ENCODE data around the gene SF3B3. TPM values are rescaled to one million over a fixed set of nuclear protein-coding genes. Genes with fewer than 3 reads are reported as not detected.
A peak's percentile ranks its signal among the peaks of the same experiment; 100 is the strongest.

The SF3B3 gene
- total and polyA plus RNA-seq, 2 of the 13 experiments (the other 11 are each of a cell fraction or from before 2014, with no cell fraction given) = 157 to 500 TPM

DNA sequence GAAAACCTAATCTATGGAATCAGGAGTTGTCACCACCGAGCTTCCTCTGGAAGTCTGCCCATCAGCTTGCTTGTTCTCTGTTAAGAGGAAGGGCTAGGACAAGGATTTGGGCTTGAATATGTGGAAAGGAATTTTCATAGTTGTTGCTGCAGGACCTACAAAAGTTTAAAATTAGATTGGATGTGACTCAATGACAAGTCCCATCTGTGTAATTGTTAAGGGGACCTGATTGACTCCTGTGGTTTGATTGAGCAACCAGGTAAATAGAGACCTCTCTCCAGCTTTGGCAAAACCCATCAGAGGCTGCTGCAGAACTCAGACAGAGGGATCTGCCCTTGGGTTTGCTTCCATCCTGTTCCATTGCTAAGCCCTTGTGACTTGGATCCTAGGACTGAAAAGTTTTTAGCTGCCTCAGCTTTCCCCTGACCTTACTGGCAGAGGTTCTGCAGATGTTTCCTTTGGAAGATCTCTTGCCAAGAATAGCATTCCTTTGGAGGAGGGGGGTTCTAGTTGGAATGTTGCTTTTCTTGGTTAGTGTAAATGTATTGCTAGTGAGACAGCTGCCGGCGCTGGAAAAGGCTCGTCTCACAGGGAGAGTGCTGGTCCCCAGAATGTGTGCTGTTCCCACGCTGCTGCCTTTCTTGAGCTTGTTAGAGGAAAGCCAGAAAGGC, 50.0 kb downstream of the SF3B3 start:
- DNase-seq (ENCODE audit: low spot score) (peak; percentile 35), FAIRE-seq (peak; percentile 50), ATAC-seq (no peak)
- in situ Hi-C loops (cut with HindIII; ENCODE audit: extremely low pct_ligation_motif_present, low pct_unique_long_range_greater_than_20kb) (no loop called here), intact Hi-C loops (cut with micrococcal nuclease; ENCODE audit: unreplicated experiment) (no loop called here)
- BruUV-seq (replicated peaks) = no TSS peak
- Histone ChIP-seq H3K27me3 (ENCODE audit: control insufficient read depth in 1 of 2, insufficient read depth in 2 of 2, low read length in 2 of 2) (no peaks in the 10 kb centered on the region), H2AFZ (ENCODE audit: low read length) (no peak overlapping the region), H3K9me3 (ENCODE audit: low read length) (no peaks in the 10 kb centered on the region), H3K4me3 (replicated peaks in 1 of 3; ENCODE audit: insufficient read depth in 1 of 3, low read depth in 2 of 3, low read length in 3 of 3) (no peak overlapping the region), H3K9ac (ENCODE audit: insufficient read depth, low read depth, low read length) (no peak overlapping the region), H4K20me1 (ENCODE audit: insufficient read depth, low read length) (peaks cover 21% of the 10 kb centered on the region; the same call in 1 of the 2 replicates), H3K4me1 (ENCODE audit: insufficient read depth, low read length) (no peaks in the 10 kb centered on the region), H3K4me2 (ENCODE audit: low read depth, low read length) (no peak overlapping the region), H3K79me2 (ENCODE audit: insufficient read depth, low read length) (no peaks in the 10 kb centered on the region), H3K27ac (ENCODE audit: extremely low read length, insufficient read depth, low read length) (no peak overlapping the region), H3K36me3 (replicated peaks in 1 of 2; ENCODE audit: control insufficient read depth in 1 of 2, insufficient read depth in 2 of 2, low read length in 2 of 2) (peaks cover 42 to 59% of the 10 kb centered on the region in 2 experiments)
- ChIA-PET POLR2A (interaction anchor here (0.8 kb wide), 1 partner anchor 49 kb away, joined by 3 read pairs; no protein-coding TSS in a partner anchor), CTCF (ENCODE audit: low intra/inter-chr PET ratio, low total read pairs) (no interaction called here)
- WGBS (ENCODE audit: low lambda C conversion rate) = 97% methylated on average over 5 of the region's 5 CpGs
- no peak for TF ChIP-seq ZNF557 (CRISPR knock-in tag; IDR thresholded peaks at IDR 0.05)
- TF ChIP-seq POLR2AphosphoS5 (IDR thresholded peaks at IDR 0.05; ENCODE audit: low read depth, low read length) = 0 out of 2 replicates have a peak, but pooled peaks have one; percentile 11
- TF ChIP-seq ZNF235 (CRISPR knock-in tag; IDR thresholded peaks at IDR 0.05; ENCODE audit: borderline replicate concordance) = no peak
- no peak for TF ChIP-seq MZF1 (CRISPR knock-in tag; IDR thresholded peaks at IDR 0.05; ENCODE audit: borderline replicate concordance)
- TF ChIP-seq CEBPB (IDR thresholded peaks at IDR 0.05; ENCODE audit: borderline replicate concordance, low read depth, low read length) = peak; percentile 53; the same call in 1 of the 2 replicates
- peak; percentile 8 for TF ChIP-seq RBM22 (optimal IDR thresholded peaks at IDR 0.05; ENCODE audit: low read length)
- 0 out of 2 replicates have a peak, but pooled peaks have one; percentile 23 for TF ChIP-seq POLR2G (IDR thresholded peaks at IDR 0.05; ENCODE audit: low read depth, low read length)
- TF ChIP-seq TARDBP (CRISPR knock-in tag; IDR thresholded peaks at IDR 0.05) = 0 out of 2 replicates have a peak, but pooled peaks have one; percentile 36
- TF ChIP-seq, protein P1, sequence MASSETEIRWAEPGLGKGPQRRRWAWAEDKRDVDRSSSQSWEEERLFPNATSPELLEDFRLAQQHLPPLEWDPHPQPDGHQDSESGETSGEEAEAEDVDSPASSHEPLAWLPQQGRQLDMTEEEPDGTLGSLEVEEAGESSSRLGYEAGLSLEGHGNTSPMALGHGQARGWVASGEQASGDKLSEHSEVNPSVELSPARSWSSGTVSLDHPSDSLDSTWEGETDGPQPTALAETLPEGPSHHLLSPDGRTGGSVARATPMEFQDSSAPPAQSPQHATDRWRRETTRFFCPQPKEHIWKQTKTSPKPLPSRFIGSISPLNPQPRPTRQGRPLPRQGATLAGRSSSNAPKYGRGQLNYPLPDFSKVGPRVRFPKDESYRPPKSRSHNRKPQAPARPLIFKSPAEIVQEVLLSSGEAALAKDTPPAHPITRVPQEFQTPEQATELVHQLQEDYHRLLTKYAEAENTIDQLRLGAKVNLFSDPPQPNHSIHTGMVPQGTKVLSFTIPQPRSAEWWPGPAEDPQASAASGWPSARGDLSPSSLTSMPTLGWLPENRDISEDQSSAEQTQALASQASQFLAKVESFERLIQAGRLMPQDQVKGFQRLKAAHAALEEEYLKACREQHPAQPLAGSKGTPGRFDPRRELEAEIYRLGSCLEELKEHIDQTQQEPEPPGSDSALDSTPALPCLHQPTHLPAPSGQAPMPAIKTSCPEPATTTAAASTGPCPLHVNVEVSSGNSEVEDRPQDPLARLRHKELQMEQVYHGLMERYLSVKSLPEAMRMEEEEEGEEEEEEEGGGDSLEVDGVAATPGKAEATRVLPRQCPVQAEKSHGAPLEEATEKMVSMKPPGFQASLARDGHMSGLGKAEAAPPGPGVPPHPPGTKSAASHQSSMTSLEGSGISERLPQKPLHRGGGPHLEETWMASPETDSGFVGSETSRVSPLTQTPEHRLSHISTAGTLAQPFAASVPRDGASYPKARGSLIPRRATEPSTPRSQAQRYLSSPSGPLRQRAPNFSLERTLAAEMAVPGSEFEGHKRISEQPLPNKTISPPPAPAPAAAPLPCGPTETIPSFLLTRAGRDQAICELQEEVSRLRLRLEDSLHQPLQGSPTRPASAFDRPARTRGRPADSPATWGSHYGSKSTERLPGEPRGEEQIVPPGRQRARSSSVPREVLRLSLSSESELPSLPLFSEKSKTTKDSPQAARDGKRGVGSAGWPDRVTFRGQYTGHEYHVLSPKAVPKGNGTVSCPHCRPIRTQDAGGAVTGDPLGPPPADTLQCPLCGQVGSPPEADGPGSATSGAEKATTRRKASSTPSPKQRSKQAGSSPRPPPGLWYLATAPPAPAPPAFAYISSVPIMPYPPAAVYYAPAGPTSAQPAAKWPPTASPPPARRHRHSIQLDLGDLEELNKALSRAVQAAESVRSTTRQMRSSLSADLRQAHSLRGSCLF (CRISPR knock-in tag; IDR thresholded peaks at IDR 0.05; ENCODE audit: borderline replicate concordance) = no peak
- TF ChIP-seq ZFP1 (CRISPR knock-in tag; IDR thresholded peaks at IDR 0.05) = no peak
- TF ChIP-seq ZNF547 (CRISPR knock-in tag; IDR thresholded peaks at IDR 0.05) = no peak
- TF ChIP-seq REPIN1 (CRISPR knock-in tag; IDR thresholded peaks at IDR 0.05; ENCODE audit: borderline replicate concordance, low read depth) = 0 out of 2 replicates have a peak, but pooled peaks have one; percentile 30
- peak; percentile 32; the same call in 1 of the 2 replicates for TF ChIP-seq CCDC6 (CRISPR knock-in tag; IDR thresholded peaks at IDR 0.05)
